ENCODE data around the gene AMOTL1. TPM values are rescaled to one million over a fixed set of nuclear protein-coding genes. Genes with fewer than 3 reads are reported as not detected.

AMOTL1 gene
- polyA plus RNA-seq, result 1 to 10 TPM in 1 of 3 donors, under 1 TPM in 1, not detected in 1; 0.14 to 1.7 TPM

DNA sequence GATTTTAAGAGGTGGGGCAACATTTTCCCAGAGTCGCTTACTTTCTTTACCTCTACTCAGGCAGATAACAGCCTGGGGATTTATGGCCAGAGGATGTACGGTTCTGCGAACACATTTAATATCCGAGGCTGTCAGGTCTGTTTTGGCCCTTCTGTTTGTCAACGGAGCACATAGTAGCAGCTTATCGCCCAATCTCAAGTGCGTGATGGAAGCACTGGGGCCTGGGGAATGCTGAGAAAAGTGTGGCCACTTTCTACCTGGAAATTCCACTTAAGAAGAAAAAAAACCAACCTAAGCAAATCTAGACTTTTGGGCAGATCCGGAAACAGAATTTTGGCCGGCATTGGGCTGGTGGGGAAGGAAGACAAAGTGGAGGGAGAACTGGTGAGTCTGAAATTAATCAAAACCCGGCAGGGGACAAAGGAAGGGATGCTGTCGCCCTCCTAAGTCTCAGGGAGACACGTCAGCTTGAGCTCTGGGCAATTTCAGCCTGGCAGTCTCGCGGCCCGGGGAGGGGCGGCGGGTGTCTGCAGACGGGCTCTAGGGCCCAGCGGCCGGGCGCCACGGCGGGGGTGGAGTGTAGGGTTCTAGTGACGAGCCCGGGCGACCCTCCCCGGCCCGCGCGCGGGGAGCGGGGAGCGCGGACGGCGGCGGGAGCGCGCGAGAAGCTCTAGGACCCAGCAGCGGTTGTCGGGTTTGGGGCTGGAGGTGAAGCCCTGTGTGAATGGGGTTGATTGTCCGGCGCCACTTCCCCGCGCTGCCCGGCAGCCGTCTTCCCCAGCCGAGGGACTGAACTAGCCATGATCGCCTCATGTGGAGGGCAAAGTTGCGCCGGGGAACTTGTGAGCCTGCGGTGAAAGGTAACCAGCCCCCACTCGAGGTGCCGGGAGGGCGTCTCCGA lies at the start of gene AMOTL1:
AMOTL1 (plus strand) TSS at position 656 of the 901 bp plus-strand sequence; CDS start at position 812, 156 bp downstream.
- peaks cover 17 to 26% of the 10 kb centered on the region in 2 donors for H3K4me1 Mint-ChIP-seq
- peak; percentile 64 to 70 (median 68) for DNase-seq
- H3K36me3 Mint-ChIP-seq, result no peaks in the 10 kb centered on the region
- H3K9me3 Mint-ChIP-seq, result no peaks in the 10 kb centered on the region
- peak within 1 kb of the TSS; percentile 50 to 83 (median 80) for H3K27ac Mint-ChIP-seq
- H3K27me3 Mint-ChIP-seq (ENCODE audit: low read depth in 3 of 3), result peaks cover 5 to 11% (median 10%) of the 10 kb centered on the region in 3 donors
- peak within 1 kb of the TSS in 2 of 5 donors; percentile 88 to 93 for H3K4me3 Mint-ChIP-seq

DNA sequence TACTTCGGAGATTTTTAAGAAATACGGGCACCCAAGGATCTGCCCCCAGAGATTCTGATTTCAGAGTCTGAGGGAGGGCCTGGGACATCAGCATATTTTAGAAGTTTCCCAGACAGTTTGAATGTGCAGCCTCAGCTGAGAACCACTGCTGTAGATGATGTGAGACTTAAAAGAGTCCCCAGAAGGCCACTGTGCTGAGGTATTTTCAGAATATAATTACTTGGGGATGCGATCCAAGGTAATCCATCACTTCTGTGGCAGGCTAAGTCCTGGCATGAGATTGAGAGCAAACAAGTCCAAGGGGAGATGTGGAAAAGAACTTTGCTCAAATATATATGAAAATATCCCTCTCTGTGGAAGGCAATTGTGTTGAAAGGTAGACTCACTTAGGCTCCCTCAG lies 48.3 kb upstream of the AMOTL1 start:
- Mint-ChIP-seq H3K4me3 (no peak overlapping the region), H3K27me3 (ENCODE audit: low read depth in 3 of 3) (peaks cover 5 to 20% (median 9%) of the 10 kb centered on the region in 3 donors), H3K9me3 (peaks cover 0 to 2% (median 0%) of the 10 kb centered on the region in 6 donors), H3K36me3 (no peaks in the 10 kb centered on the region), H3K4me1 (no peaks in the 10 kb centered on the region), H3K27ac (no peak overlapping the region)
- no peak for DNase-seq

DNA sequence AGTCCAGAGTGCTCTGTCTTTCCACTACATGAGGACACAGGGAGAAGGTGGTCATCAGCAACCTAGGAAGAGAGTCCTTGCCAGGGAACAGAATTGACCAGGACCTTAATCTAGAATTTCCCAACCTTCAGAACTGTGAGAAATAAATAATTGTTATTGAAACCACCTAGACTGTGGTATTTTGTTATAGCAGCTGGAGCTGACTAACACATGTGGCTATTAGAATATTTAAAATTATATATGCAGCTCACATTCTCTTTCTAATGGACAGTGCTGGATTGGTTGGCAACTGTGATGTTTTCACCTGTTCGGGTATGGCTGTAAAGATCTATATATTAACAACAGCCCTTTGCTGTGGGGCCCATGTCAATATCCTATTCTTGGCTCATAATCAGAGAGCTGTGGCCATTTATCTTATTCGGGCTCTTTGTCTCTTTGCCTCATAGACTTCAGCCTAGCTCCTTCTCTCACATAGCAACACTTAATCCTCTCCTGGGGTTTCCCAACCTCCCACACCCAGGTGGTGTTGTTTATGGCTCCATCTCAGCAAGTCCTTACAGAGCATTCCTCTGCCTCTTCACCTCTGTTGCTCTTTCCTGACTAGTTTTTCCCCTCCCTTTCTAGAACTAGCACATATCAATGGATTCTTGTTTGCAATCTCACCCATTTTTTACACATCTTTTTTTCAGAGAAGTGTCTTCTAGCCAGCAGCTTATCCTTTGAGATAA lies 46.4 kb upstream of the AMOTL1 start:
- Mint-ChIP-seq H3K36me3 (no peaks in the 10 kb centered on the region), H3K9me3 (peaks cover 0 to 2% (median 0%) of the 10 kb centered on the region in 6 donors), H3K4me1 (no peaks in the 10 kb centered on the region), H3K4me3 (no peak overlapping the region), H3K27me3 (ENCODE audit: low read depth in 3 of 3) (peaks cover 3 to 14% (median 5%) of the 10 kb centered on the region in 3 donors), H3K27ac (no peak overlapping the region)
- DNase-seq, result no peak

GRCh38 chr11:94722735-94723134 lies 45.4 kb upstream of the AMOTL1 start:
- Mint-ChIP-seq H3K9me3 (peaks cover 0 to 2% (median 0%) of the 10 kb centered on the region in 6 donors), H3K27me3 (ENCODE audit: low read depth in 3 of 3) (peaks cover 0 to 10% (median 2%) of the 10 kb centered on the region in 3 donors), H3K27ac (no peak overlapping the region), H3K36me3 (no peaks in the 10 kb centered on the region), H3K4me1 (no peaks in the 10 kb centered on the region), H3K4me3 (no peak overlapping the region)
- no peak for DNase-seq

GRCh38 chr11:94725097-94725496 lies 43.1 kb upstream of the AMOTL1 start:
- H3K27me3 Mint-ChIP-seq (ENCODE audit: low read depth in 3 of 3), result peaks cover 2 to 10% (median 3%) of the 10 kb centered on the region in 3 donors
- H3K27ac Mint-ChIP-seq, result no peak overlapping the region
- H3K9me3 Mint-ChIP-seq, result peaks cover 0 to 2% (median 0%) of the 10 kb centered on the region in 6 donors
- no peaks in the 10 kb centered on the region for H3K4me1 Mint-ChIP-seq
- DNase-seq, result no peak
- no peak overlapping the region for H3K4me3 Mint-ChIP-seq
- H3K36me3 Mint-ChIP-seq, result no peaks in the 10 kb centered on the region

DNA sequence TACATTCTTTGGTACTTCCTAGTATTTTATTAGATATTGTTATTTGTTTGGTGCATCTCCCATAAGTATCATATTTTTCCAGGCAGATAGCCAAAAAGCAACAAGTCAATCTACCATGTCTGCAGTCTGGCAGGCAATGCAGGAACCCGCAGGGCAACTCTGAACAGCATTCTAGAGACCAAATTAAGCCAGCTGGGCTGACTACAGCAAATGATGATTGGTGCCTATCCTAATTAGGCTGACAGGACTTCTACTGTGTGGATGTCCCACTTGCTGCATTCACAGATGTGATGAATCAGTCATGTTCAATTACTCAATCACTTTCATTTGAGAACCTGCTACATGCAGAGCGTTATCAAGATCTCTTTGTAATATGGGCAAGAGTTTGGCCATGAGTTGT lies 40.3 kb upstream of the AMOTL1 start:
- Mint-ChIP-seq H3K36me3 (no peaks in the 10 kb centered on the region), H3K9me3 (no peaks in the 10 kb centered on the region), H3K27me3 (ENCODE audit: low read depth in 3 of 3) (peaks cover 2 to 7% (median 3%) of the 10 kb centered on the region in 3 donors), H3K27ac (no peak overlapping the region), H3K4me1 (no peaks in the 10 kb centered on the region), H3K4me3 (no peak overlapping the region)
- DNase-seq, result no peak

DNA sequence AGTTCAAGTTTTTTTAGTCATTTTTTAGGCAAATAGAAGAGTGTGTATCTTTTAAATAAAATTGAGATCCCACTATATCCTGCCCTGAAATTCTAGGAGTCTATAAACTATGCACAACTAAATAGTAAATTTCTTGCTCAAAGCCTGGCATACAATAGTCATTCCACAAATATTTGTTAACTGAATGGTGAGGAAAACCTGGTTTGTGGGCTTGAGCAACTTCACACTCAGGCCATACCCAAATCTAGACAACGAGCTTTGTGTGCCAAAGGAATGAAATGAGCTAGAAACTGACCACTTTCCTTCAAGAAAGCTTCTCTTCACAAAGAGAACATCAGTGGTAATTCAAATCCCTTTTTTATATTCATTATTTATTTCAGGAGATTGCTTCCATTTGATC lies 39.6 kb upstream of the AMOTL1 start:
- DNase-seq, result no peak
- Mint-ChIP-seq H3K27me3 (ENCODE audit: low read depth in 3 of 3) (peaks cover 2 to 7% (median 5%) of the 10 kb centered on the region in 3 donors), H3K4me1 (no peaks in the 10 kb centered on the region), H3K27ac (no peak overlapping the region), H3K36me3 (no peaks in the 10 kb centered on the region), H3K9me3 (no peaks in the 10 kb centered on the region), H3K4me3 (no peak overlapping the region)

- peaks cover 2 to 5% (median 5%) of the 10 kb centered on the region in 3 donors for H3K27me3 Mint-ChIP-seq (ENCODE audit: low read depth in 3 of 3)
- no peak overlapping the region for H3K27ac Mint-ChIP-seq
- no peaks in the 10 kb centered on the region for H3K4me1 Mint-ChIP-seq
- no peak overlapping the region for H3K4me3 Mint-ChIP-seq
- H3K36me3 Mint-ChIP-seq, result no peaks in the 10 kb centered on the region
- DNase-seq, result no peak
- no peaks in the 10 kb centered on the region for H3K9me3 Mint-ChIP-seq
These were observed 39.0 kb upstream of the AMOTL1 start for GRCh38 chr11:94728966-94729751.

DNA sequence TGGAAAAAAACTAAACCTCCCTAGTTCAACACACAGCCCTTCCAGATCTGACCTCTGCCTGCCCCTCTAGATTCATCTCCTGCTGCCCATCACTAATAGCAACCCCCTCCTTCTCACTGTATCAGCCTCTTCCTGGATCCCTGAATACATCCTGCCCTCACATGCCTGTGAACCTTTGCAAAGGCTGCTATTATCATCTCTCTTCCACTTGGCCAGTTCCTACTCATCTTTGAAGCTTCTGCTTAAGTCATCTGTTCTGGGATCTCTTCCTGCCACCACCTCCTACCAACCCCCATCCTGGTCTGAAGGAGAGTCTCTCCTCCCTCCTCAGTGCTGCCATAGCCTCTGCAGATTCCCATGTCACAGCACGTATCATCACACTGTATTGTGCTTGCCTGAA lies 38.0 kb upstream of the AMOTL1 start:
- no peaks in the 10 kb centered on the region for H3K9me3 Mint-ChIP-seq

GRCh38 chr11:94731880-94732601 lies 36.1 kb upstream of the AMOTL1 start:
- Mint-ChIP-seq H3K36me3 (no peaks in the 10 kb centered on the region), H3K9me3 (no peaks in the 10 kb centered on the region)

More for the DNA sequence above, 38.0 kb upstream of the AMOTL1 start:
- Mint-ChIP-seq H3K4me3 (no peak overlapping the region), H3K4me1 (no peaks in the 10 kb centered on the region), H3K27me3 (ENCODE audit: low read depth in 3 of 3) (peaks cover 2 to 5% (median 5%) of the 10 kb centered on the region in 3 donors), H3K27ac (no peak overlapping the region), H3K36me3 (no peaks in the 10 kb centered on the region)
- DNase-seq, result no peak

DNA sequence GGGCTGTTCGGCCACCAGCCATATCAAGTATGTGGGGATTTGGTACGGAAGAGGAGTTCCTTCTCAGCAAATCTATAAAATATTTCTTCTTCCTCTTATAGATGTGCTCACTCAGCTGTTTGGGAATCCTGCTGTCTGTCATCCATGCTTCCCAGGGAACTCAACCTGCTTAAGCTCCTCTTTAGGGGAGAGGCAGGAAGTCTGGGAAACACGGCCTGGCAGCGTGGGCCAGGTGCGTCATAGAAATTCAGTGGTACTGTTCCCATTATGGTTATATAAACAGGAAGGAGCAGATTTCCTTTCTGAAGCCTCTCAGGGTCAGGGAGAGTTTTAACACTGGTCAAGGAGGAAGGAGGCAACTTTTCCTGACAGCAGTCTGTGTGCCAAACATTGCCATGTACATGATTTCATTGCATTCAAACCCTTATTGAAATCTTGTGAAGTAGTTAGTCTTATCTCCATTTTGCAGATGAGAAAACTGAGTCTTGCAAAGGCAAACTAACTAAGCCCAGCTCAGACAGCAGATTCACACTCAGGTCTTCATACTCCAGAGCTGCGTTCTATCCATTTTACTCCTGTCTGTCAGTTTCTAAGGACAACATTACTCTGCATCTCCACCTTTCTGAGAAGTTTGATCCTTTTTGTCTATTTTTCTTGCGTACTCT lies 35.4 kb upstream of the AMOTL1 start:
- Mint-ChIP-seq H3K36me3 (no peaks in the 10 kb centered on the region), H3K27ac (no peak overlapping the region), H3K27me3 (ENCODE audit: low read depth in 3 of 3) (peaks cover 2 to 5% (median 5%) of the 10 kb centered on the region in 3 donors), H3K9me3 (no peaks in the 10 kb centered on the region), H3K4me1 (no peaks in the 10 kb centered on the region), H3K4me3 (no peak overlapping the region)
- no peak for DNase-seq

More at GRCh38 chr11:94731880-94732601, 36.1 kb upstream of the AMOTL1 start:
- Mint-ChIP-seq H3K27me3 (ENCODE audit: low read depth in 3 of 3) (peaks cover 2 to 5% (median 5%) of the 10 kb centered on the region in 3 donors), H3K27ac (no peak overlapping the region), H3K4me3 (no peak overlapping the region), H3K4me1 (no peaks in the 10 kb centered on the region)
- no peak for DNase-seq

DNA sequence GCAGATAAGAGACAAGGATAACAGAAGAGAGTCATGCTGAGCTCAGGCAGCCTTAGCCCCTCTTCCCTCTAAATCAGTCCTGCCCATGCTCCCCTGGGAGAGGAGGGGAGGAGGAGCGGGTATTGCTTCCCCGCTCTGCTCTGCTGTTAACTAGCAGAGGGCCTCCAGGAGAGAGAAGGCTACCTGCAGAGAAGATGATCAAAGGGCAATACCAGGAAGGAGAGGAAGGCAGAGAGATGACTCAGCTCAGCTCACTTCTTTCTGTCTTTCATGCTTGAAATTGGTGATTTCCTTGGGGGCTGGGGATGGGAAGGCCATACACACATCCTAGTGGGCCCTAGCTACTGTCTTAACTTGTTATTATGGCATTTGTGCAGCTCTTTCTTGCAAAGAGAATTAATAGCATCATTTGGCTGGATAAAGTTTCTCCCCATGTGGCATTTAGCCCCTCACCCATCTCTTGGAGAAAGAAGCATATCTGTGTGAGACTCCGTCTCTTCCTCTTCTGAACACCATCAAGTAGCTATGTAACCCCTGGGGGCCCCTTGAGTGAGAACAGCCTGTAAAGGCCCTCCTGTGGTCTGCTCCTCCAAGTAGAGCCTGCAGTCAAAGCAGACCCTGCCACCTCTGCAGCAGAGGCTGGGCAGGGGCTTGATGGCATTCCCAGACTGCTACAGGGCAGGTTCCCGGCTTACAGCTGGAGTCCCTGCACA lies 33.4 kb upstream of the AMOTL1 start:
- no peak overlapping the region for H3K4me3 Mint-ChIP-seq
- H3K27ac Mint-ChIP-seq, result no peak overlapping the region
- no peaks in the 10 kb centered on the region for H3K9me3 Mint-ChIP-seq
- H3K36me3 Mint-ChIP-seq, result no peaks in the 10 kb centered on the region
- H3K4me1 Mint-ChIP-seq, result no peaks in the 10 kb centered on the region
- DNase-seq, result no peak
- H3K27me3 Mint-ChIP-seq (ENCODE audit: low read depth in 3 of 3), result peaks cover 2 to 5% (median 5%) of the 10 kb centered on the region in 3 donors
